Activated gamma-delta T cell treated with Interleukin-2 at 50 U/mL for 16 hours (primary cell): Measurements from ENCODE around the gene TYW1.
"Not testable (repeated sequence)": the region's sequence is repeated elsewhere in the genome, so short reads cannot be mapped to it uniquely, and the experiment has no call there.

ENCODE experiments used
- DNase-seq: peaks from one replicate; pipeline ENCODE4 v3.0.0-alpha.2; 2020

TYW1 gene

GRCh38 chr7:67049908-67050307 lies 53.3 kb downstream of the TYW1 start:
- DNase-seq, result not testable (repeated sequence)

- not testable (repeated sequence) for DNase-seq
Observed at GRCh38 chr7:67052161-67052560, 55.5 kb downstream of the TYW1 start.

GRCh38 chr7:67056683-67057082 lies 60.0 kb downstream of the TYW1 start:
- no peak for DNase-seq

GRCh38 chr7:67061321-67061720 lies 64.7 kb downstream of the TYW1 start:
- DNase-seq, result not testable (repeated sequence)

- DNase-seq, result not testable (repeated sequence)
Observed at GRCh38 chr7:67062802-67063201, 66.2 kb downstream of the TYW1 start.

GRCh38 chr7:67066950-67067622 lies 70.5 kb downstream of the TYW1 start:
- not testable (repeated sequence) for DNase-seq

GRCh38 chr7:67076120-67076519 lies 79.5 kb downstream of the TYW1 start:
- DNase-seq, result not testable (repeated sequence)

GRCh38 chr7:67082880-67083279 lies 86.2 kb downstream of the TYW1 start:
- not testable (repeated sequence) for DNase-seq

GRCh38 chr7:67089261-67089660 lies 92.6 kb downstream of the TYW1 start:
- not testable (repeated sequence) for DNase-seq

- DNase-seq, result not testable (repeated sequence)
Observed at GRCh38 chr7:67091053-67091452, 94.4 kb downstream of the TYW1 start.

- DNase-seq, result not testable (repeated sequence)
Observed at GRCh38 chr7:67098031-67098430, 101.4 kb downstream of the TYW1 start.

GRCh38 chr7:67099406-67099805 lies 102.8 kb downstream of the TYW1 start:
- DNase-seq, result not testable (repeated sequence)

- not testable (repeated sequence) for DNase-seq
Observed at GRCh38 chr7:67100038-67100437, 103.4 kb downstream of the TYW1 start.

GRCh38 chr7:67100956-67101361 lies 104.3 kb downstream of the TYW1 start:
- no peak for DNase-seq

- DNase-seq, result not testable (repeated sequence)
Observed at GRCh38 chr7:67104937-67105336, 108.3 kb downstream of the TYW1 start.

GRCh38 chr7:67105377-67105776 lies 108.7 kb downstream of the TYW1 start:
- no peak for DNase-seq

- DNase-seq, result not testable (repeated sequence)
Observed at GRCh38 chr7:67106255-67106654, 109.6 kb downstream of the TYW1 start.

- not testable (repeated sequence) for DNase-seq
Observed at GRCh38 chr7:67111342-67111741, 114.7 kb downstream of the TYW1 start.

GRCh38 chr7:67114483-67115246 lies 118.0 kb downstream of the TYW1 start:
- DNase-seq, result not testable (repeated sequence)

GRCh38 chr7:67120491-67120890 lies 123.9 kb downstream of the TYW1 start:
- DNase-seq, result not testable (repeated sequence)

GRCh38 chr7:67128257-67128656 lies 131.6 kb downstream of the TYW1 start:
- not testable (repeated sequence) for DNase-seq

GRCh38 chr7:67130766-67131165 lies 134.1 kb downstream of the TYW1 start:
- DNase-seq, result not testable (repeated sequence)

- DNase-seq, result not testable (repeated sequence)
Observed at GRCh38 chr7:67134912-67135311, 138.3 kb downstream of the TYW1 start.
